ENCODE measurements around the gene ADAMTS15.

Gene ADAMTS15

GRCh38 chr11:130462101-130462885 lies 13.8 kb downstream of the ADAMTS15 start:
- DNase-seq = peak; percentile 48 to 76

GRCh38 chr11:130462931-130463330 lies 14.5 kb downstream of the ADAMTS15 start:
- DNase-seq = no peak

GRCh38 chr11:130464291-130464812 lies 15.9 kb downstream of the ADAMTS15 start:
- no peak for DNase-seq

GRCh38 chr11:130465263-130465662 lies 16.8 kb downstream of the ADAMTS15 start:
- no peak for DNase-seq

GRCh38 chr11:130467116-130467900 lies 18.9 kb downstream of the ADAMTS15 start:
- no peak for DNase-seq

GRCh38 chr11:130469181-130469580 lies 20.7 kb downstream of the ADAMTS15 start:
- no peak for DNase-seq

GRCh38 chr11:130470832-130471706 lies 22.6 kb downstream of the ADAMTS15 start:
- no peak for DNase-seq

- no peak for DNase-seq
Observed at GRCh38 chr11:130471731-130472433, 23.4 kb downstream of the ADAMTS15 start.

- no peak for DNase-seq
Observed at GRCh38 chr11:130472434-130472961, 24.1 kb downstream of the ADAMTS15 start.

GRCh38 chr11:130473056-130473794 lies 24.8 kb downstream of the ADAMTS15 start:
- no peak for DNase-seq

GRCh38 chr11:130473795-130474377 lies 25.4 kb downstream of the ADAMTS15 start:
- no peak for DNase-seq

GRCh38 chr11:130474637-130475400 lies 26.4 kb downstream of the ADAMTS15 start:
- DNase-seq = no peak

GRCh38 chr11:130475426-130476053 lies 27.1 kb downstream of the ADAMTS15 start:
- no peak for DNase-seq

GRCh38 chr11:130476200-130476921 lies 27.9 kb downstream of the ADAMTS15 start:
- DNase-seq = no peak

- DNase-seq = no peak
Observed at GRCh38 chr11:130476922-130477491, 28.6 kb downstream of the ADAMTS15 start.

- no peak for DNase-seq
Observed at GRCh38 chr11:130477586-130478203, 29.2 kb downstream of the ADAMTS15 start.

- DNase-seq = no peak
Observed at GRCh38 chr11:130478204-130478701, 29.8 kb downstream of the ADAMTS15 start.

- DNase-seq = no peak
Observed at GRCh38 chr11:130478881-130479280, 30.4 kb downstream of the ADAMTS15 start.
